ENCODE measurements around the gene LYG1. TPM values are rescaled to one million over a fixed set of nuclear protein-coding genes. Genes with fewer than 3 reads are reported as not detected.

LYG1 gene
- total and polyA plus RNA-seq, 2 of the 13 experiments (the other 11 are each of a cell fraction or from before 2014, with no cell fraction given), result 1.00 to 2.9 TPM

DNA sequence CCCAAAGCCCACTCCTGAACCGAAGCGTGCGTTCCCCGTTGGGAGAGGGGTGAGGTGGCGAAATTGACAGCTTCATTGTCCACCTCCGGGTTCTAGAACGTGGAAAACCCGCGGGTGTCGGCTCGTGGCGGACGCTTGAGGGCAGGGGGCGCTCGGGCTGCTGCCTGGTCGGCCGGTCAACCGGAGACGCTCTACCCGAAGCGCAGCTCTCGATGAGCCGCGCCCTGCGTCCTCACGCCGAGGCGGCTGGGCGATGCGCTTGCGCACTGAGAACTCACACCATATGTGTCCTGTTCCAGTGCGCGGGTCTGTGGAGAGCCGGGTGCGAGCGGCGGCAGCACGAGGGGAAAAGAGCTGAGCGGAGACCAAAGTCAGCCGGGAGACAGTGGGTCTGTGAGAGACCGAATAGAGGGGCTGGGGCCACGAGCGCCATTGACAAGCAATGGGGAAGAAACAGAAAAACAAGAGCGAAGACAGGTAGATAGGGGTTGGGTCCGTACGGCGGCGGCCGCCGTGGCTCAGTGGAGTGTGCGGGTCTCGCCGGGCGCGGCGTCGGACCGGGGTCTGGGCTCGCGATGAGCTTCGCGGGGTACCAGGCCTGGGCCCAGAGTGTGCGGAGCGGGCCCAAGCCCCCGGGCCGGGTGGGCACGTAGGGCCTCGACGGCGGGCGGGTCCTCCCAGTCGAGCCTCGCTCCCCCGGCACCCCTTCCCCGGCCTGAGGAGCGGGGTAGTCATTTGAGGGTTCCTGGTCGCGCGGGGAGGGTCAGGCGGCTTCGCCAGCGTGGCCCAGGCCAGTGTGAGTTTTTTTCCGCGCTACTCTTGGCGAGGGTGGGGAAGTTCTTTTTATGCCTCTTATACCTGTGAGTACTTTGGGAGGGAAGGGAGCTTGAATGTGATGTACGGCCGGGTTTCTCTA lies 36.4 kb upstream of the LYG1 start, which contains the start of gene EIF5B (continued):
- TF ChIP-seq ETS1 (CRISPR knock-in tag; IDR thresholded peaks at IDR 0.05) (no peak), ATAD3A (CRISPR knock-in tag; IDR thresholded peaks at IDR 0.05) (no peak; the same call in 1 of the 2 replicates), HHEX (CRISPR knock-in tag; IDR thresholded peaks at IDR 0.05) (no peak; the same call in 1 of the 2 replicates), FOXP1 (IDR thresholded peaks at IDR 0.05) (no peak), FOXP1 (CRISPR knock-in tag; IDR thresholded peaks at IDR 0.05) (peak; percentile 32; the same call in 1 of the 2 replicates), ZNF546 (CRISPR knock-in tag; conservative IDR thresholded peaks at IDR 0.05) (no peak; the same call in 1 of the 2 replicates), ZNF383 (CRISPR knock-in tag; IDR thresholded peaks at IDR 0.05; ENCODE audit: borderline replicate concordance) (no peak), ZNF674 (CRISPR knock-in tag; IDR thresholded peaks at IDR 0.05; ENCODE audit: low read depth) (0 out of 2 replicates have a peak, but pooled peaks have one; percentile 56), HNRNPK (IDR thresholded peaks at IDR 0.05; ENCODE audit: low read depth, low read length, poor library complexity, severe bottlenecking) (peak; percentile 18), ZNF121 (CRISPR knock-in tag; IDR thresholded peaks at IDR 0.05) (0 out of 2 replicates have a peak, but pooled peaks have one; percentile 39), ZNF790 (CRISPR knock-in tag; IDR thresholded peaks at IDR 0.05; ENCODE audit: borderline replicate concordance) (peak; percentile 88), MAZ (IDR thresholded peaks at IDR 0.05; ENCODE audit: borderline replicate concordance, low read depth, low read length) (no peak), MAZ (CRISPR knock-in tag; IDR thresholded peaks at IDR 0.05; ENCODE audit: low read depth) (peak; percentile 95), ZNF230 (CRISPR knock-in tag; IDR thresholded peaks at IDR 0.05) (peak; percentile 93), ZNF205 (CRISPR knock-in tag; IDR thresholded peaks at IDR 0.05) (peak; percentile 60), ZSCAN12 (CRISPR knock-in tag; IDR thresholded peaks at IDR 0.05) (peak; percentile 93), ZNF441 (CRISPR knock-in tag; IDR thresholded peaks at IDR 0.05; ENCODE audit: borderline replicate concordance) (peak; percentile 76), ZNF878 (CRISPR knock-in tag; IDR thresholded peaks at IDR 0.05) (no peak), ZNF552 (CRISPR knock-in tag; IDR thresholded peaks at IDR 0.05; ENCODE audit: borderline replicate concordance) (peak; percentile 98), ZNF782 (CRISPR knock-in tag; IDR thresholded peaks at IDR 0.05; ENCODE audit: borderline replicate concordance) (peak; percentile 89), SALL2 (CRISPR knock-in tag; IDR thresholded peaks at IDR 0.05) (peak; percentile 90)
- TF ChIP-seq, protein P1, sequence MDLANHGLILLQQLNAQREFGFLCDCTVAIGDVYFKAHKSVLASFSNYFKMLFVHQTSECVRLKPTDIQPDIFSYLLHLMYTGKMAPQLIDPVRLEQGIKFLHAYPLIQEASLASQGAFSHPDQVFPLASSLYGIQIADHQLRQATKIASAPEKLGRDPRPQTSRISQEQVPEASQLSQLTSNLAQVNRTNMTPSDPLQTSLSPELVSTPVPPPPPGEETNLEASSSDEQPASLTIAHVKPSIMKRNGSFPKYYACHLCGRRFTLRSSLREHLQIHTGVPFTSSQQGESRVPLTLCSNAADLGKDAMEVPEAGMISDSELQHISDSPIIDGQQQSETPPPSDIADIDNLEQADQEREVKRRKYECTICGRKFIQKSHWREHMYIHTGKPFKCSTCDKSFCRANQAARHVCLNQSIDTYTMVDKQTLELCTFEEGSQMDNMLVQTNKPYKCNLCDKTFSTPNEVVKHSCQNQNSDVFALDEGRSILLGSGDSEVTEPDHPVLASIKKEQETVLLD (CRISPR knock-in tag; IDR thresholded peaks at IDR 0.05; ENCODE audit: low read depth), result peak; percentile 96
- TF ChIP-seq, protein P2, sequence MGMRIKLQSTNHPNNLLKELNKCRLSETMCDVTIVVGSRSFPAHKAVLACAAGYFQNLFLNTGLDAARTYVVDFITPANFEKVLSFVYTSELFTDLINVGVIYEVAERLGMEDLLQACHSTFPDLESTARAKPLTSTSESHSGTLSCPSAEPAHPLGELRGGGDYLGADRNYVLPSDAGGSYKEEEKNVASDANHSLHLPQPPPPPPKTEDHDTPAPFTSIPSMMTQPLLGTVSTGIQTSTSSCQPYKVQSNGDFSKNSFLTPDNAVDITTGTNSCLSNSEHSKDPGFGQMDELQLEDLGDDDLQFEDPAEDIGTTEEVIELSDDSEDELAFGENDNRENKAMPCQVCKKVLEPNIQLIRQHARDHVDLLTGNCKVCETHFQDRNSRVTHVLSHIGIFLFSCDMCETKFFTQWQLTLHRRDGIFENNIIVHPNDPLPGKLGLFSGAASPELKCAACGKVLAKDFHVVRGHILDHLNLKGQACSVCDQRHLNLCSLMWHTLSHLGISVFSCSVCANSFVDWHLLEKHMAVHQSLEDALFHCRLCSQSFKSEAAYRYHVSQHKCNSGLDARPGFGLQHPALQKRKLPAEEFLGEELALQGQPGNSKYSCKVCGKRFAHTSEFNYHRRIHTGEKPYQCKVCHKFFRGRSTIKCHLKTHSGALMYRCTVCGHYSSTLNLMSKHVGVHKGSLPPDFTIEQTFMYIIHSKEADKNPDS (CRISPR knock-in tag; IDR thresholded peaks at IDR 0.05), result peak; percentile 89; the same call in 1 of the 2 replicates
- TF ChIP-seq, protein P3, sequence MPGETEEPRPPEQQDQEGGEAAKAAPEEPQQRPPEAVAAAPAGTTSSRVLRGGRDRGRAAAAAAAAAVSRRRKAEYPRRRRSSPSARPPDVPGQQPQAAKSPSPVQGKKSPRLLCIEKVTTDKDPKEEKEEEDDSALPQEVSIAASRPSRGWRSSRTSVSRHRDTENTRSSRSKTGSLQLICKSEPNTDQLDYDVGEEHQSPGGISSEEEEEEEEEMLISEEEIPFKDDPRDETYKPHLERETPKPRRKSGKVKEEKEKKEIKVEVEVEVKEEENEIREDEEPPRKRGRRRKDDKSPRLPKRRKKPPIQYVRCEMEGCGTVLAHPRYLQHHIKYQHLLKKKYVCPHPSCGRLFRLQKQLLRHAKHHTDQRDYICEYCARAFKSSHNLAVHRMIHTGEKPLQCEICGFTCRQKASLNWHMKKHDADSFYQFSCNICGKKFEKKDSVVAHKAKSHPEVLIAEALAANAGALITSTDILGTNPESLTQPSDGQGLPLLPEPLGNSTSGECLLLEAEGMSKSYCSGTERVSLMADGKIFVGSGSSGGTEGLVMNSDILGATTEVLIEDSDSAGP (CRISPR knock-in tag; IDR thresholded peaks at IDR 0.05; ENCODE audit: borderline replicate concordance), result peak; percentile 91
